ENCODE results near the gene SRP72.

DNA sequence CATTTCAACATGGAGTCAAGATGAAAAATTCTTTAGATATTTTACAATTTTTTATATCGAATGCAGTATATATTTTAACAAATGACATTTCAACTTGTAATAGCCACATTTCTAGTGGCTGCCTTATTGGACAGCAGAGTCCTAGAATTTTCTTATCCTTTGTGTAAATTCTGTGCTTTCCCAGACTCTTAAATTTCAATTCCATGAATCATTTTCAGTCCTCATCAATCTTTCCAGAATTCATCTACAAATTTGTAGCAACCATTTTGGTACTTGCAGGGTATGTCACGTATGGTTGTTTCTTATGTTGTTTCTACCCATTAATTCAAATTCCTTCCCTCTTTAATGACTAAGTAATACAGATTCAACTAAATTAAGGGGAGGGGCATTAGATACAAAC, 28.7 kb upstream of the SRP72 start:
- TF ChIP-seq RAD21 (conservative IDR thresholded peaks at IDR 0.05) (no peak), EP300 (conservative IDR thresholded peaks at IDR 0.05; ENCODE audit: poor library complexity, severe bottlenecking) (no peak), TAF1 (IDR thresholded peaks at IDR 0.05; ENCODE audit: low read depth) (no peak), POLR2AphosphoS5 (IDR thresholded peaks at IDR 0.05) (no peak), EZH2 (IDR thresholded peaks at IDR 0.05; ENCODE audit: borderline replicate concordance, insufficient read depth, low read length, poor library complexity, severe bottlenecking) (no peak), SMC3 (conservative IDR thresholded peaks at IDR 0.05; ENCODE audit: poor library complexity) (no peak), MXI1 (conservative IDR thresholded peaks at IDR 0.05; ENCODE audit: poor library complexity, severe bottlenecking) (no peak)
- TF ChIP-seq, protein P1, sequence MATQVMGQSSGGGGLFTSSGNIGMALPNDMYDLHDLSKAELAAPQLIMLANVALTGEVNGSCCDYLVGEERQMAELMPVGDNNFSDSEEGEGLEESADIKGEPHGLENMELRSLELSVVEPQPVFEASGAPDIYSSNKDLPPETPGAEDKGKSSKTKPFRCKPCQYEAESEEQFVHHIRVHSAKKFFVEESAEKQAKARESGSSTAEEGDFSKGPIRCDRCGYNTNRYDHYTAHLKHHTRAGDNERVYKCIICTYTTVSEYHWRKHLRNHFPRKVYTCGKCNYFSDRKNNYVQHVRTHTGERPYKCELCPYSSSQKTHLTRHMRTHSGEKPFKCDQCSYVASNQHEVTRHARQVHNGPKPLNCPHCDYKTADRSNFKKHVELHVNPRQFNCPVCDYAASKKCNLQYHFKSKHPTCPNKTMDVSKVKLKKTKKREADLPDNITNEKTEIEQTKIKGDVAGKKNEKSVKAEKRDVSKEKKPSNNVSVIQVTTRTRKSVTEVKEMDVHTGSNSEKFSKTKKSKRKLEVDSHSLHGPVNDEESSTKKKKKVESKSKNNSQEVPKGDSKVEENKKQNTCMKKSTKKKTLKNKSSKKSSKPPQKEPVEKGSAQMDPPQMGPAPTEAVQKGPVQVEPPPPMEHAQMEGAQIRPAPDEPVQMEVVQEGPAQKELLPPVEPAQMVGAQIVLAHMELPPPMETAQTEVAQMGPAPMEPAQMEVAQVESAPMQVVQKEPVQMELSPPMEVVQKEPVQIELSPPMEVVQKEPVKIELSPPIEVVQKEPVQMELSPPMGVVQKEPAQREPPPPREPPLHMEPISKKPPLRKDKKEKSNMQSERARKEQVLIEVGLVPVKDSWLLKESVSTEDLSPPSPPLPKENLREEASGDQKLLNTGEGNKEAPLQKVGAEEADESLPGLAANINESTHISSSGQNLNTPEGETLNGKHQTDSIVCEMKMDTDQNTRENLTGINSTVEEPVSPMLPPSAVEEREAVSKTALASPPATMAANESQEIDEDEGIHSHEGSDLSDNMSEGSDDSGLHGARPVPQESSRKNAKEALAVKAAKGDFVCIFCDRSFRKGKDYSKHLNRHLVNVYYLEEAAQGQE (IDR thresholded peaks at IDR 0.05; ENCODE audit: borderline replicate concordance): no peak
- TF ChIP-seq, protein P2, sequence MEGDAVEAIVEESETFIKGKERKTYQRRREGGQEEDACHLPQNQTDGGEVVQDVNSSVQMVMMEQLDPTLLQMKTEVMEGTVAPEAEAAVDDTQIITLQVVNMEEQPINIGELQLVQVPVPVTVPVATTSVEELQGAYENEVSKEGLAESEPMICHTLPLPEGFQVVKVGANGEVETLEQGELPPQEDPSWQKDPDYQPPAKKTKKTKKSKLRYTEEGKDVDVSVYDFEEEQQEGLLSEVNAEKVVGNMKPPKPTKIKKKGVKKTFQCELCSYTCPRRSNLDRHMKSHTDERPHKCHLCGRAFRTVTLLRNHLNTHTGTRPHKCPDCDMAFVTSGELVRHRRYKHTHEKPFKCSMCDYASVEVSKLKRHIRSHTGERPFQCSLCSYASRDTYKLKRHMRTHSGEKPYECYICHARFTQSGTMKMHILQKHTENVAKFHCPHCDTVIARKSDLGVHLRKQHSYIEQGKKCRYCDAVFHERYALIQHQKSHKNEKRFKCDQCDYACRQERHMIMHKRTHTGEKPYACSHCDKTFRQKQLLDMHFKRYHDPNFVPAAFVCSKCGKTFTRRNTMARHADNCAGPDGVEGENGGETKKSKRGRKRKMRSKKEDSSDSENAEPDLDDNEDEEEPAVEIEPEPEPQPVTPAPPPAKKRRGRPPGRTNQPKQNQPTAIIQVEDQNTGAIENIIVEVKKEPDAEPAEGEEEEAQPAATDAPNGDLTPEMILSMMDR (IDR thresholded peaks at IDR 0.05; ENCODE audit: poor library complexity, severe bottlenecking): no peak

All from neural cell (in vitro differentiated cells).